ENCODE results near the gene C2CD4C. TPM values are rescaled to one million over a fixed set of nuclear protein-coding genes. Genes with fewer than 3 reads are reported as not detected.
A peak's percentile ranks its signal among the peaks of the same experiment; 100 is the strongest.
"Not testable (repeated sequence)": the region's sequence is repeated elsewhere in the genome, so short reads cannot be mapped to it uniquely, and the experiment has no call there.

C2CD4C gene
- total RNA-seq, 1 donor: not detected

DNA sequence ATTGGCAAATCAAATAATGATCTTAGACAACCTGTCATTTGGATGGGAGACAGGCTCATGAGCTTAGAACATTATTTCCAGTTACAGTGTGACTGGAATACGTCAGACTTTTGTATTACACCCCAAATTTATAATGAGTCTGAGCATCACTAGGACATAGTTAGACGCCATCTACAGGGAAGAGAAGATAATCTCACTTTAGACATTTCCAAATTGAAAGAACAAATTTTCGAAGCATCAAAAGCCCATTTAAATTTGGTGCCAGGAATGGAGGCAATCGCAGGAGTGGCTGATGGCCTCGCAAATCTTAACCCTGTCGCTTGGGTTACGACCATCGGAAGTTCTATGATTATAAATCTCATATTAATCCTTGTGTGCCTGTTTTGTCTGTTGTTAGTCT lies 22.8 kb downstream of the C2CD4C start:
- not testable (repeated sequence) for DNase-seq (ENCODE audit: low read depth in 2 of 3, low spot score in 2 of 3)

DNA sequence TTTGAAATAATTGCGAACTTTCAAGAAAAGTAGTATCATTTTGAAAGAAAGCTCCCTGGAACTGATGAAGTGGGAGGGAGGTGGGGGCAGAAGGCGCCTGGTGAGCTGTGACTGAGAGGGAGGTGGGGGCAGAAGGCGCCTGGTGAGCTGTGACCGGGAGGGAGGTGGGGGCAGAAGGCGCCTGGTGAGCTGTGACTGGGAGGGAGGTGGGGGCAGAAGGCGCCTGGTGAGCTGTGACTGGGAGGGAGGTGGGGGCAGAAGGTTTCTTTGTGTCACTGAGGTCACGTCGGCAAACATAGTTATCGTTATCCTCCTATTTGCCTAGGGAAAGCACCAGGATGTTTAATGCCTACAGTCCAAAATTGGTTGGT lies 24.2 kb downstream of the C2CD4C start:
- peak in 1 of 3 donors; percentile 9 for DNase-seq (ENCODE audit: low read depth in 2 of 3, low spot score in 2 of 3)

GRCh38 chr19:383922-384798 lies 24.8 kb downstream of the C2CD4C start:
- DNase-seq (ENCODE audit: low read depth in 2 of 3, low spot score in 2 of 3): peak in 1 of 3 donors; percentile 22

DNA sequence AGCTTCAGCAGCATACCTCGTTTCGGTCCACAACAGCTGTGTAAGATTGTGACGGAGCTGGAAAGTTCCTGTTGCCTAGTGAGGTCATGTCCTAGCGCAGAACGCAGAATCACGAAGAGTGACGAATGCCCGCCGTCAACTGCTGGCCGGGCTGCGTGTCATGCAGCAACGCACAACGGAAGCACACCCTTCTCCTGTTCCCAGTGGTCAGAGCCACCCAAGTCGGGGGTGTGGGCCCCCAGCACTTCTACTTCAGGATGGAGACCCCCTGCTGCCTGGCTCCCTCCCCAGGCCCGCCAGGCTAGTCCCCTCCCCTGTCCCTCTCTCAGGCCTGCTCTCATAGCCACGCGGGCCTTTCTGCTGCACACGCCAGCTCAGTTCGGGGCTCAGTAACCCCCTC lies 25.9 kb downstream of the C2CD4C start:
- DNase-seq (ENCODE audit: low read depth in 2 of 3, low spot score in 2 of 3): no peak

DNA sequence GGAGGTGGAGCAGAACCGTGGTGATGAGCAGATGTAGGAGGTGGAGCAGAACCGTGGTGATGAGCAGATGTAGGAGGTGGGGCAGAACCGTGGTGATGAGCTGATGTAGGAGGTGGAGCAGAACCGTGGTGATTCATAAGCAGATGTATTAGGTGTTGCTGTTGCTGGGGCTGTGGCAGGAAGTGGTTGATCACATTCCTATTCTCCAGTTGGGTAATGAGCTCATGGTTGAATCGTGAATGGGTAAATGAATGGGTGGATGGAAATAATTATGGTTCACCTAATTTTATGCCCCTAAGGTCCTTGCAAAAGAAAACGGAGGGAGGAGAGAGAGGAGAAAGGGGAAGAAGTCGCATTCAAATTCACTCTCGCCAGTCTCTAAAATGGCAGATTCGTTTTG lies 26.4 kb downstream of the C2CD4C start:
- DNase-seq (ENCODE audit: low read depth in 2 of 3, low spot score in 2 of 3): peak in 1 of 3 donors; percentile 18

DNA sequence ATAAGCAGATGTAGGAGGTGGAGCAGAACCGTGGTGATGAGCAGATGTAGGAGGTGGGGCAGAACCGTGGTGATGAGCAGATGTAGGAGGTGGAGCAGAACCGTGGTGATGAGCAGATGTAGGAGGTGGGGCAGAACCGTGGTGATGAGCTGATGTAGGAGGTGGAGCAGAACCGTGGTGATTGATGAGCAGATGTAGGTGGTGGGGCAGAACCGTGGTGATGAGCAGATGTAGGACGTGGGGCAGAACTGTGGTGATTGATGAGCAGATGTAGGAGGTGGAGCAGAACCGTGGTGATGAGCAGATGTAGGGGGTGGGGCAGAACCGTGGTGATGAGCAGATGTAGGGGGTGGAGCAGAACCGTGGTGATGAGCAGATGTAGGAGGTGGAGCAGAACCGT lies 27.0 kb downstream of the C2CD4C start:
- not testable (repeated sequence) for DNase-seq (ENCODE audit: low read depth in 2 of 3, low spot score in 2 of 3)

- DNase-seq (ENCODE audit: low read depth in 2 of 3, low spot score in 2 of 3): not testable (repeated sequence)
Measured at GRCh38 chr19:380618-381219, 28.2 kb downstream of the C2CD4C start.

DNA sequence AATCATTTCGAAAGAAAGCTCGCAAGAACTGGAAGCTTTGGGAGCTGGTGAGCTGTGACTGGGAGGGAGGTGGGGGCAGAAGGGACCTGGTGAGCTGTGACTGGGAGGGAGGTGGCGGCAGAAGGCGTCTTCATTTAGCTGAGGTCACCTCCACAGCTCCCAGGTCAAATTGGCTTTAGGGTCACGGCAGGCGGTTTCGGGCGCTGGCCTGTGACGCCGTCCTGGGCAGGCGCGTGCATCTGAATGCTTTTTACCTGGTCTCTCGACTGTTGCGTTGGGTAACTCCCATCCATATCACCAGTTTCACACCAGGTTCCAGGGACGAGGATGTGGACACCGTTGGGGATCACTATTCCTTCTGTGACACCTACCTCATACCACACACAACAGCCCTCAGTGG lies 29.2 kb downstream of the C2CD4C start:
- no peak for DNase-seq (ENCODE audit: low read depth in 2 of 3, low spot score in 2 of 3)

GRCh38 chr19:378706-379105 lies 30.2 kb downstream of the C2CD4C start:
- no peak for DNase-seq (ENCODE audit: low read depth in 2 of 3, low spot score in 2 of 3)

DNA sequence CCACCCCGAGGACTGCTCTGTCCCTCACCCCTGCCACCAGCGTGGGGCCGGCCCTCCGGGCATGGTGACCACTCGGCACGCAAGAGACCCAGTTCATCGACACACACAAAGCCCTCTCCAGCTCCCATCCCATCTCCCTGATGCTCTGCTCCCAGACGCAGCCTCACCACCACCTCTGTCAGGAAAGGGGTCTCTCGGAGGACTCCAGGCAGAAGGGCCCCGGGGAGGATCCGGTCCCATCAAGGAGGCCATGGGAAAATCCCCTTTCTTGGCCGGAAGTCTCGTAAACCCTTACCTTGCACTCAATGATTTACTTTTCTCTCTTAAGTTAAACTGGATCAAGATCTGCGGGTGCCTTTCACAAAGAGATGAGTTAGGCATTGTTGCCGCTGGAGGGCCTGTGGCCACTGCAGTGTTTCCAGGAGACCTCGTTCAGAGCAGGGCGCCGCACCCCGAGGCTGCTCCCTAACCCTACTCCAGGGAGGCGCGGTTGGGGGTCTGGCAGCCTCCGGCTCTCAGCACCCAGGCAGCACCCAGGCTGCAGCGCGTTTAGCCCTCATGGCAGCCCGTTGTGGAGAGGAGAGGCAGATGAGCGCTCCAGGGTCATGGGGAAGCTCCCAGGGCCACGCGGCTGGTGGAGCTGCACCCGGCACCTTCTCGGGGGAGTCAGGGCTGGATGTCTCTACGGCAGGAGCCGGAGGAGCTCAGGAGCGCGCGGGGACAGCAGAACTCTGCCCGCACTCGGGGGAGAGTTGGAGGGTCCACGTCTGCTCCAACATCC lies 31.0 kb downstream of the C2CD4C start:
- DNase-seq (ENCODE audit: low read depth in 2 of 3, low spot score in 2 of 3): no peak

DNA sequence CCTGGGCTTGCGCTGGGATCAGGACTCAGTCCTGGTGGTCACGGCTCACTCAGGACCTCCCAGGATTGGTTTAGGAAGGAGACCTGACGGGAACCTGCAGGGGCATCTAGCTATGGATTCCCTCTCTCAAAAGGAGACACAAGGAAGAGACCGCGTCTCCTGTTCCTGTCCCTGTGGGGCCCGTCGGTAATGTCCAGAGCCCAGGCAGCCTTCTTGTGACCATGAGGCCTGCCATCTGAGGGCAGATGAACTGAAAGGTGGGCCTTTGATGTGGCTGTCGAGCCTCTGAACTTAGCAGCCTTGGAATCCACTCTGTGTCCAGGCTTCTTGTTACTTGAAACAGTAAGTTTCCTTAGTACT lies 32.9 kb downstream of the C2CD4C start:
- no peak for DNase-seq (ENCODE audit: low read depth in 2 of 3, low spot score in 2 of 3)

GRCh38 chr19:375395-376110 lies 33.4 kb downstream of the C2CD4C start:
- DNase-seq (ENCODE audit: low read depth in 2 of 3, low spot score in 2 of 3): no peak

GRCh38 chr19:374886-375235 lies 34.1 kb downstream of the C2CD4C start:
- DNase-seq (ENCODE audit: low read depth in 2 of 3, low spot score in 2 of 3): no peak

- no peak for DNase-seq (ENCODE audit: low read depth in 2 of 3, low spot score in 2 of 3)
Measured at GRCh38 chr19:374183-374885, 34.6 kb downstream of the C2CD4C start.

GRCh38 chr19:373391-374182 lies 35.4 kb downstream of the C2CD4C start:
- no peak for DNase-seq (ENCODE audit: low read depth in 2 of 3, low spot score in 2 of 3)

DNA sequence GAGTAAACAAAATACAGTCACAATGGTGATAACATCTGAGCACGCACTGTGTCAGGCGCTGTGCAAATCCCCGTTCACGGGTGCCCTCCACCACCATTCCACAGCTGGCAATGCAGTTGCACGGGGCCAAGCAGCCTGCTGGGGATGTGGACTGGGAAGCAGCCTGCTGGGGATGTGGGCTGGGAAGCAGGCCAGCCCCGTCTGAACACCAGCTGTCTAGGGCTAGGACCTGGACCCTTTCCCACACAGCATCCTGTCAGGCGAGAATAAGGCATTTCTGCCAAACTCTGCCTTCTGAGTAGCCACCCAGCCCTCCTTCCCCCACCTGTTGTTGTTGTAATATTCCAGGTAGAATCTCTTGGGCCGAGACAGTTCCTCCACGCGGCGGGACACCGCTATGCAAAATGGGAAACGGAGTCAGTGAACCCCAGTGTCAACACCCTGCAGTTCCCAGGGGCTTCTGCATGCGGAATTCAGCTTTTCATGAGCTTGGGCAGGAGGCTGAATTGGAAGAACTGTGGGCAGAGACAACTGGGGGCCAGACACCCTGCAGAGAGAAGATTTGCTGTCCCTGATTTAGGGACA lies 36.5 kb downstream of the C2CD4C start:
- no peak for DNase-seq (ENCODE audit: low read depth in 2 of 3, low spot score in 2 of 3)

DNA sequence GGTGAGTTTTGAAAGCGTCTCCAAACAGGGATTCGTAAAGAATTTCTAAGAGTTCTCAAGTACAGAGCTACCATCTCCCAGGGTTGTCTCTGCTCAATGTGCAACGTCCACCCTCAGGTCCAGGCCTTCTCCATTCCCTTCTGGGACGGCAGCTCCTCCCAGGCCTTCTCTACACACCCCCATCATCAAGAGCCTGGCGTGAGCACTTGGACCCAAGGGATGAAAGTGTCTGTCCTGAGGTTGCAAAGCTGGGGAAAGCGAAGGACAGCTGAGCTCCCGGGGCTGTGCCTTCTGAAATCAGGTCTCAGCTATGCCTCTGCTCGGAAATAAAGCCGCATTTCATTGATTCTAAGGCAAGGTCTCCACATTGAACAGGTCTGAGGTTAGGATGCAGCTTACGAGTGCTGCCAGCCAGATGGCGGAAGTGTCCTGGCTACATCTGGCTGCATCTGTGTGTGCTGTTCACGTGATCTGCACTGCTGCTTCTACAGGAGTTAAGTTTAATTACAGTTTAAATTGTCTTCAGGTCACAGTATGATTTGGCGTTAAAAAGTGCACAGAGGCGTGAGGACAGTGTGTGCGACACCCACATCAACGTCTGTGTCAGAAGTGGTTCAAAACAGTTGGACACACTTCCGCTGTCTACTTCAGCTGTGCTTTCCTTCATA lies 37.3 kb downstream of the C2CD4C start:
- DNase-seq (ENCODE audit: low read depth in 2 of 3, low spot score in 2 of 3): peak in 2 of 3 donors; percentile 8 to 19

DNA sequence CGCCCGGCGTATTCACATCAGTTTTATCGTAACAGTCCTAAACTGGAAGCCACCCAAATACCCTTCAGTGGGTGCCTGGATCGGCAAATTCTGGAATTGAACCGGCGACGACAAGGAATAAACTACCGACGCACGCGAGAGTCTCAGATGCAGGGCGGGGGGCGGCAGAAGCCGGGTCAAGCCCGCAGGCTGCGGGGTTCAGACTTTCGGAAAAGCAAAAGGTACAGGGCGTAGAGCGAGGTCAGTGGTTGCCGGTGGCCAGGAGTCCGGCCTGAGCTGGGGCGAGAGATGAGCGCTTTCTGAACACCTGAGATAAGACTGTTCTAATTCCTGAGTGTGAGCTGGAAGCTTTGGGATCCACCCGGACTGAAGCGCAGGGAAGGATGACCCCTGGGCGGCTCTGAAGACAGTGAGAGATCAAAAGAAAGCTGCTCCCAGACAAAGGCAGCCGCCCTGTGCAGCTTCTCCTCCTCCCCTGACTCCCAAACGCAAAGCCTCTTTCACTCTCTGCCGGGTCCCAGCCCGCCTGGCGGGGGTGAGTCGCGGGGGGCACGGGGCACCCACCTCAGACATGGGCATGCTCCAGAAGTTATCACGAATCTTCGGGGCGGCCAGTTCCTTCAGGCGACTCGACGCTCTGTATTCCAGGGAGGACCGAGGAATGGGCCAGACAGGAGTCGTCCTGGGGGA lies 38.2 kb downstream of the C2CD4C start:
- DNase-seq (ENCODE audit: low read depth in 2 of 3, low spot score in 2 of 3): no peak
